Fibroblast of skin of left biceps (primary cell): ENCODE measurements around the gene SOX6.

Experiments
- DNase-seq, 2 experiments: peaks; one replicate each; pipeline ENCODE4 v3.0.0-alpha.2; 2013; ENCODE audit warnings: low read depth in 2 of 2

SOX6 gene

GRCh38 chr11:16321148-16321547 lies 35.2 kb downstream of the SOX6 start:
- no peak for DNase-seq

- DNase-seq: no peak
Measured at GRCh38 chr11:16318320-16318719, 38.0 kb downstream of the SOX6 start.

- no peak for DNase-seq
Measured at GRCh38 chr11:16317712-16318111, 38.6 kb downstream of the SOX6 start.

- no peak for DNase-seq
Measured at GRCh38 chr11:16313846-16314245, 42.5 kb downstream of the SOX6 start.

- no peak for DNase-seq
Measured at GRCh38 chr11:16312233-16312765, 44.0 kb downstream of the SOX6 start.

GRCh38 chr11:16311831-16312230 lies 44.5 kb downstream of the SOX6 start:
- no peak for DNase-seq

- DNase-seq: no peak
Measured at GRCh38 chr11:16310943-16311342, 45.4 kb downstream of the SOX6 start.

GRCh38 chr11:16309226-16309625 lies 47.1 kb downstream of the SOX6 start:
- no peak for DNase-seq

GRCh38 chr11:16301462-16301861 lies 54.9 kb downstream of the SOX6 start:
- DNase-seq: no peak

GRCh38 chr11:16299884-16300782 lies 56.2 kb downstream of the SOX6 start:
- DNase-seq: no peak

- no peak for DNase-seq
Measured at GRCh38 chr11:16299390-16299789, 57.0 kb downstream of the SOX6 start.

- no peak for DNase-seq
Measured at GRCh38 chr11:16297332-16297731, 59.0 kb downstream of the SOX6 start.

- DNase-seq: no peak
Measured at GRCh38 chr11:16296273-16296672, 60.1 kb downstream of the SOX6 start.

GRCh38 chr11:16295592-16295991 lies 60.8 kb downstream of the SOX6 start:
- DNase-seq: no peak

GRCh38 chr11:16293204-16293681 lies 63.1 kb downstream of the SOX6 start:
- DNase-seq: no peak

- no peak for DNase-seq
Measured at GRCh38 chr11:16292167-16292859, 64.0 kb downstream of the SOX6 start.

GRCh38 chr11:16291729-16292128 lies 64.6 kb downstream of the SOX6 start:
- no peak for DNase-seq

- no peak for DNase-seq
Measured at GRCh38 chr11:16289541-16289940, 66.8 kb downstream of the SOX6 start.

- DNase-seq: no peak
Measured at GRCh38 chr11:16287630-16288280, 68.6 kb downstream of the SOX6 start.

GRCh38 chr11:16286095-16286494 lies 70.3 kb downstream of the SOX6 start:
- no peak for DNase-seq

- no peak for DNase-seq
Measured at GRCh38 chr11:16280256-16280682, 76.1 kb downstream of the SOX6 start.

GRCh38 chr11:16279524-16279923 lies 76.8 kb downstream of the SOX6 start:
- DNase-seq: no peak
